GM19468 (cell line): ENCODE measurements around the gene BTG1.

ENCODE experiments used
- ATAC-seq: cut with Tn5 transposase; IDR thresholded peaks from one replicate; pipeline ENCODE4 v1.9.1; 2021; ENCODE audit warnings: mild to moderate bottlenecking, moderate library complexity, moderate number of reproducible peaks; ENCODE audit not compliant: unreplicated experiment; ENCODE audit errors: extremely low read depth

Gene BTG1

DNA sequence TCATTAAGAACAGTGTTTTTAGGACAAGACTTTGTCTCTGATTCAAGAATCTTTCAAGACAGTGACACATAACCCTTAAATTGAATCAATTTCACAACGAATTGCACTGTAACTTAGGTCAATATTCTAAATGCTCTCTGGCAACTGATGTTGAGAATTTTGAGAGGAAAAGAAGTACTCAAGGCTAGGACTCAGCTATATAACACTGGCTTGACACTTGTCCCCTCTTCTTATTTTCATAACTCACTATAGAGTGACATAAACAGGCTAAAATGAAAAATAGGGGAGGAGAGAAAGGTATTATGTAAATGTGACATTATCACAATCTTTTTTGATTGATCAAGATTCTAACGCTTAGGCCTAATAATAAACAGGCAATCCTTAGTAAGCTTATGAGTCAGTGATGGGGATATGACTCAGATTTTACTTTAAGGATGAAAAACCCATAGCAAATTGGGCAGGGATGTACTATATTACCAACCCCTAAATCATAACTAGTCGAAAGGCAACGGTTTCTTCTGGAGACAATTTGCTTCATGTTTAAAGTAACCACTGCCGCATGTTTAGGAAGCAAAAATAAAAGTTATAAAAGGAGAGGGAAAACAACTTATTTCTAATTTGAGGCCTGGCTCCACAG lies 10.9 kb downstream of the BTG1 start:
- ATAC-seq, result no peak

DNA sequence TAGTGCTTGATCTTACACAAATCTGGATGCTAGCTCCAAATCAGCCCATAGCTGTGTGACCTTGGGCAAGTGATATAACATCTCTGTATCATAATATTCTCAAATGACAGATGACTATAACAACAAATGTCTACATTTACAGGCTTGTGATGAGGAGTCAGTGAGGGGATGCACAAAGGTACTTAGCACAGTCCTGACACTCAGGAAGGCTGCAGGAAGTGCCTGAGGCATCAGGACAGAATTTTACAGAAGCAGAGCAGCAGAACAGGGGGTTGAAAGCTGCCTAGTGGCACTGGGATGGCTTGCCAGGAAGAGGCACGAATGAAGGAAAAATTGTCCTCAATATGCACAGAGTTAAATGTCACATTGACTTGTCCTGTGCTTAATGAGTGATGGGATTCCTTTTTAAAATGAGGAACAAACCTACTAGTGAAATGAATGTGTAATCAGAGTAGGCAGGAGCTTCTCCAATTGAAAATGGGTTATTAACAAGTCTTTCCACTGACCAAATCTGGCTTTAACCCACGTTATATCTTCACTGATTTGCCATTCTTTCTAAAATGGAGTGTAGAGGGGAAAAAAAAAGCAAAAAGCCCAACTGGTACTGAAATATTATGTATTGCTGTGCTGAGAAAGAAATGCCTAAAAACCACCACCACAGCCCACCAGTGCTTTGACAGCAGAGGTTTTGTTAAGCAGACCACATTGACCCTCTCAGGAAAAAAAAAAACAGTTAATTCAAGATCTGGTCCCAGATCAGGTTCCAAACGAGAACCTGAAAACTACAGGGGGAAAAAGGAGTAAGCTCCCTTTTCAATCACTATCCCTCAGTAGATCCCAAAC lies 11.6 kb downstream of the BTG1 start:
- no peak for ATAC-seq

DNA sequence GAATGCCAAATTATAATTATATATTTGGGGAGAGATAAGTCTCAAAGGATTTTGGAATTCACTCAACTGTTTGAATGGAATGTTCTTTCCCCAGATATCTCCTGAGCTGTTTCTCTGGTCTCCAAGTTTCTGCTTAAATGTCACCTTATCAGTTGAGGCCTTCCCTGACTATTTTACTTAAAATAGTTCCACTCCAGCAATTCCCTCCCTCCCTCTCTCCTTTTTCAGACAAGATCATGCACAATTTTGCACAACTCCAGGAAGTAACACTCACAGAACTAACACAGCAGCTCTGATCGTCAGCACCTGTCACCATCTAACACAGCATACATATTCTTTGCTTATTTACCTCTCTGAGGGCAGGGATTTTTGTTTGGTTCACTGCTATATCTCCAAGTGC lies 12.5 kb downstream of the BTG1 start:
- ATAC-seq, result no peak

DNA sequence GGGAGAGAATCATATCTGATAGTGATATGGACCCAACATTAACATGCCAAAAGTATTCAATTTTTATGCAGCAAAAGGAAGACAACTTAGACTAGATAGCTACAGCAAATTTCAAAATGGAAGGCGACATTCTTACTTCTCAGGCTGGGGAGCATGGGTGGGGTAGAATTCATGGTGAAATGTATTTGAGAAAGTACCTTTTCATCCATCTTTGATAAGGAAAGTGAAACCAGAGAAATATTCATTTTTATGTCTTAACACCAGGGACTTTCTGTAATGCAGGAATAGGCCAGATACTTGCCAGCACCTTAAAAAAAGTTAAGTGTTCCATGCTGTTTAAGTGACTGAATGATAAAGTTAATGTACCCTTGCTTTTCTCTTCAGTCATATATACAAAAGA lies 13.4 kb downstream of the BTG1 start:
- ATAC-seq, result no peak

DNA sequence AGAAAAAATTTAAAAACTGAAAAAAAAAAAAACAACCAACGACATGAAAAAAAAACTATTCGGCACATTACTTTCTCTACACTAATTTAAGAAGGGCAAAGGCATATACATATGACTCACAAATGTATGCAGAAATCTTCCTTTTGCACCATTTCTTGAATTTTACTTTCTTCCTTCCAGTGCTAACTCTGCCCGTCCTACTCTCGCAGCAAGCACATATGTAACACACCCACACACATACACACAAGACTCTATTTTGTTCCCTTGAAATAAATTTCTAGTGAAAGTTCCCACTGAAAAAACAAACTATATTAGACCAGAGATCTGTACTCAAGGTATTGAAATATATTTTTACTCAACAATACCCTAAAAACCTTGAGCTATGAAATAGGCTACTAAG lies 14.6 kb downstream of the BTG1 start:
- no peak for ATAC-seq

DNA sequence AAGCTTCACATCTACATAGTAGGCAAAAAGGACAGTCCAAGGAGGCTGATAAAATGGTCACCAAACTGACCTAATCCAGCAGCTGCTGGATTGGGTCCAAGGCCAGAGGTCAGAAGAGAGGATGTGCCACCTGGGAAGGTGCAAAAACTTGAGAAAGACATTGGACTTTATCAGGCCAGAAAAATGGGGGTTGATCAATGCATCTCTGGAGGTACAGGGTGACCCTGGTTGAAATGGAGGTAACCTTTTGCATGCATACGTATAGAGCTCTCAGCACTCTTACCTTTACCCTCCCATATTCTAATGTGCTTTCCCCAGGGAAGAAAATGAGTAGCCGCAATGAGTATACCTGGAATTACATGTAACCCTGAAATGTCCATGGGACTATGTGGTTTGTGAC lies 16.0 kb downstream of the BTG1 start:
- no peak for ATAC-seq

DNA sequence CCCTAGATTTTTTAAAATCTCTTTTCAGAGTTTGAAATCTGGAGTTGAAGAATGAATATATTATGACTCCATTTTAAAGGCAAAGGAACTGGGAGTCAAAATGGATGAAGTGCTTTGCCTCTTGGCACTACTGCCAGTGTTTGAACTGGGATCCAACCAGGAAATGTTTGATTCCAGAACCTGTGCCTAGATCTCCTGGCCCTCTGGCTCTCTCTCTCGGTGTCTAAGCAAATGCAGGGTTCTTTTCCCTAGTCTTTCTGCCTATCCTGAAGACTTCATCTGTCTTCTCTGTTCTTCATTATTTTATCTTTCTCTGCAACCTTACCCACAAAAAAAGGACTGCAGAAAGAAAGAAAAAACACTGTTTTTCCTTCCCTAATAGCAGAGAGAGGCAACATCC lies 17.0 kb downstream of the BTG1 start:
- no peak for ATAC-seq

DNA sequence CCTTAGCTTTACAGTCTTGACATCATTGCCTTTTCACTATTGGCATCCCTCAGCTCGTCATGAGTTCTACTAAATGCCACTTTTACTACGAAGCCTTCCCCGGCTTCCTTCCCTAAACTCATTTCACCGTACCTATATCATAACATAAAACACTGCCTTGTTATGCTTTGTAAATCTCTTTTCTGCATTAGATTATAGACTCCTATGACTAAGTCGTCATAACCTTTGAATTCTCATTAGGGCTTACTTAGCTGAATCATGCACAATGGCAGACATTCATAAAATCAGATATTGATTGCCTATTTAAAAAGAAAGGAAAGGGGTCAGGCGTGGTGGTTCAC lies 21.0 kb downstream of the BTG1 start:
- ATAC-seq, result no peak

DNA sequence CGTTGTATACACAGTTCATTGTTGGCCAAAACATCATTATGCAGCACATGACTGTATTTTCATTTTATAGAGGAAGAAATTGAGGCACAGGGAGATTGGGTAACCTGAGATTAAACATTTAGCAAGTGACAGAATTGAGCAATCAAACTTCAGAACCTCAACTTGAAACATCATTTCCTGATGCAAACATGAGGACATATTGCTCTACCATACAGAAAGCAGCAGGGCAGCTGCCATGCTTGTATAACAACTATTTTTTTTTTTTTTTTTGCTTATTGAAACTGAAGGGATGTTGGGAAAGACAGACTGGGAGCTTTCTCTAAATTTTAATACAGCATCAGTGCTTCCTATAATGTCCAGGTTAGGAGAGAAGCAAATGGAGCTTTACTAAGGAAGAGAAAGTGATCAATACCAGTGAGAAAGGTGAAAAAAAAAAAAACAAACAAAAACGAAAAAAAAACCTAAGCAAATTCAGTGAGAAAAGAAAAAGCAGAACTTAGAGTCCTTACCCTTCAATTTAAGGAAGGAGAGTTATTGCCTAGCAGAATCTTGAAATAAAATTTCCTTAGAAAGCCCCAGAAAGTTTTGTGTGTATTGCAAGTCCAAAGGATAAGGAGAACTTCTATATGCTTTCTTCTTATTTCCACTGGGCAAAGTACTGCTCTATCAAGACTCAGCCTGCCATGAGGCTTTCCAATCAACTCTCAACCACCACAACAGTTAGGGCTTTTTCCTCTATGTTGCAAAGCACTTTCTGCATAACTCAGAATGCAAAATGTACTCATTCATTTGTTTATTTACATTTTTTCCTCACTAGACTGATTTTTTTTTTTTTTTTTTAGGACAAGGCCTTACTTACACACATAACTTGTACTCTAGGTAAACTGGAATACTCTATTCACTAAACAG lies 21.6 kb downstream of the BTG1 start:
- no peak for ATAC-seq

DNA sequence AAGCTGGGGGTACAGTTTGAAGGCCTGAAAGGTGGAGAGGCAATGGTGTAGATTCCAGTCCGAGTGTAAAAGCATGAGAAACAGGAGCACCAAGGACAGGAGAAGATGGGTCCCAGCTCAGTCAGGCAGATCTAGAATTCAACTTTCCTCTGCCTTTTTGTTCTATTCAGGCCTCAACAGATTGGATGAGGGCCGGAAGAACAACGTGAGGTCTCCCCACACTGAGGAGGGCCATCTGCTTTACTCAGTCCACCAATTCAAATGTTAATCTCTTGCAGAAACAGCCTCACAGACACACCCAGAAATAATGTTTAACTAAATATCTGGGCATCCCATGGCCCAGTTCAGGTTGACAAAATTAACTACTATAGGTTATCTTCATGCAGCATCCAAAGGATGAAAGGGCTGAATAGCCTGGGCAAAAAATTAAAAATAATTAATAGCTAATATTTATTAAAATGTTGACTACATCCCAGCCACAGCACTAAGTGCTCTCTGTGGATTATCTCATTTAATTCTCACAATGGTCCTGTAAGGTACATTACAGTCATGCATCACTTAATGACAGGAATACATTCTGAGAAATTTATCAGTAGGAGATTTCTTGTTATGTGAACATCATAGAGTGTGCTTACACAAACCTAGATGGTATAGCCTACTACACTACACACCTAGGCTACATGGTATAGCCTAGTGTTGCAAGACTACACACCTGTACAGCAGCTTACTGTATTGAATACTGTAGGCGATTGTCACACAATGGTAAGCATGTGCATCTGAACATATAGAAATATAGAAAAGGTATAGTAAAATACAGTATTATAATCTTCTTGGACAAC lies 22.5 kb downstream of the BTG1 start:
- ATAC-seq, result no peak

DNA sequence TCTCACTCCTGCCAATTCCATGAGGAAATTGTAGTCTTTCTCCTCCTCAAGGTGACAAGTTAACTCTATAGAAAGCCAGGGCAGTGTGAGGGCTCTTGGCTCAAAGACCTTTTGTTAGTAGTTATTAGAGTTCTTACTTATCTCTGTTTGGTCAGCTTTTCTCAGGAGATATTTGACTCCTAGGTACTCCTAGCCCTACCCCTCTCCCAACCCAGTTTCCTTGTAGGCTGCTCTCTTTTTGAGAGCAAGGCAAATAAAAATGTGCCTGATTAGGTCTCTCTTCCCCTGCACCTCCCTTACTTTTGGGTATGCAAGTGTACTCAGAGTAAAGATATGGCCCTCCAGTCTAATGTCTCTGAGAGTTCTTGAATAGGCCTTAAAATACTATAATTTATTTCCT lies 23.8 kb downstream of the BTG1 start:
- ATAC-seq, result no peak

DNA sequence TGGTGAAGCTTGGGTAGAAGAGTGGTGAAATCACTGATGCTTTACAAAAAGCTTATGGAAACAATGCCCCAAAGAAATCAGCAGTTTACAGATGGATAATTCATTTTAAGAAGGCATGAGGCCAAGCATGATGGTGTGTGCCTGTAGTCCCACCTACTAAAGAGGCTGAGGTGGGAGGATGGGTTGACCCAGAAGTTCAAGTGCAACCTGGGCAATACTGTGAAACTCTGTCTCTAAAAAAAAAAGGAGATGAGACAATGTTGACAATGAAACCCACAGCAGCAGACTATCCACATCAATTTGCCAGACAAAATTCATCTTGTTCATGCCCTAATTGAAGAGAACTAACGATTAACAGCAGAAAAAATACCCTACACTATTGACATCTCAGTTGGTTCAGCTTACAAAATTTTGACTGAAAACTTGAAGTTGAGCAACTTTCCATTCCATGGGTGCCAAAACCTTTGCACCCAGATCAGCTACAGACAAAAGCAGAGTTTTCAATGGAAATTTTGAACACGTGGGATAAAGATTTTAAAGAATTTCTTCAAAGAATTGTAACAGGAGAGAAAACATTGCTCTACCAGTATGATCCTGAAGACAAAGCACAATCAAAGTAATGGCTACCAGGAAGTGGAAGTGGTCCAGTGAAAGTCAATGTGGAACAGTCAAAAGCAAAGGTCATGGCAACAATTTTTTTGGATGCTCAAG lies 26.7 kb downstream of the BTG1 start:
- ATAC-seq, result no peak

DNA sequence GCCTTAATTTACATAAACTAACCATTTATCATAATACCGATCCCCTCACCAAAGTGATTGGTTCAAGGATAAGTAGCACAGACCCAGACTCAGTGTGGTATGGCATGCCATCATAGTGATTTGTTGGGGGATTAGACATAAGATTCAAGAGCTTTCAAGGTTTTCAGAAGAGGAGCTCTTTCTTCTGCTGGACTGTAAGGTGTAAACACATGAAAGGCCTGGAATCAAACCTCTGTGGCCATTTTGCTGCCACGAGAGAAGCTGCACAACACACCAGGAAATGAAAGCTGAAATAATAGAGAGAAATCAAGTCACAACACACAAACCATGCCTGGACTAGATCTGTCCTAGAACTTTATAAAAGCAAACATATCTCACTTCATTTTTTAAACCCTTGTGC lies 30.8 kb downstream of the BTG1 start:
- ATAC-seq, result no peak

DNA sequence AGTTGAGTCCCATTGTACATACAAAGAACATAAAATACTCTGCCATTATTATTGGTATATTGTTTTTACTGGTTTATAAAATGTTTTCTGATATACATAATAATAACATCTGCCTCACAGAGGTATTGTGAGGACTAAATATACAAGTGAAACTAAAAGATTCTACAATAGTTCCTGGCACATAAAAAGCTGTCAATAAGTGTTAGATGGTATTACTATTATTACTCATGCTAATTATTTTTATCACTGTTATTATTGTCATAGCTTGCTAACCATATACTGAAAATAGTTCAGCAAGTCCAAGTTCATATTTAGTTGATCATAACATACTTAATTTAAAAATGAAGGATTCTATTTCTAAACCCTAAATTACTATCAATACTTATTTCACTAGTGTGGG lies 34.4 kb downstream of the BTG1 start:
- no peak for ATAC-seq

DNA sequence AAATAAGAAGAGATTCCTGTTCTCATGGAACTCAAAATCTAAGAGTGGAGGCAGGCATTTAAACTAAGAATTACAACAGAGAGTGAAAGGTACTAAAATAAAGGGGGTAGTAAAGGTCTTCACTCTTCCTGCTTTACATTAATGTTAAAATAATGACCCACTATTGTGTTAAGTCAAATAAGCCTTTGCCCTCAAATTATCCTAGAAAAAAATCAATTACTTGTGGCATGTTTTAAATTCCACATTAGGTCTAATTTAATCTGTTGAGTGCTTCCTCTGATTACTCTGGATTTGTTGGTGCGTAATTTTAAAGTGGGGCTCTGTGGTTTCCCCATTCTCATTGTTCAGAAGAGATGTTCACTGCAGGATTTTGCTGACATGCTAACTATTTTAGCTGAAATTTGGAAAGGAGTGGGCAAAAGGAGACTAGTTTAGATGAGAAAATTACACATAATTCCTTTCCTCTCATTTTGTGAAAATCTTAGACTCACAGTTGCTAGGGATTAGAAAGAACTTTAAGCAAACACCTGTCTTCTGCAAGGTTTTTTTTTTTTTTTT lies 35.5 kb downstream of the BTG1 start:
- no peak for ATAC-seq

DNA sequence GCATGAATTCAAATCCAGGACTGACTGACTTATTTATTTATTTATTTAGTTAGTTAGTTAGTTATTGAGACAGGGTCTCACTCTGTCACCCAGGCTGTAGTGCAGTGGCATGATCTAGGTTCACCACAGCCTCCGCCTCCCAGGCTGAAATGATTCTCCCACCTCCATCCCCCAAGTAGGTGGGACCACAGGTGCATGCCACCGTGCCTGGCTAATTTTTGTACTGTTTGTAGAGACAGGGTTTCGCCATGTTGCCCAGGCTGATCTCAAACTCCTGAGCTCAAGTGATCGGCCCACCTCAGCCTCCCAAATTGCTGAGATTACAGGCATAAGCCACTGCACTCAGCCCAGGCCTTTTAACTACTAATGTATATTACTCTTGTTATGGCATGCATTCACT lies 36.0 kb downstream of the BTG1 start:
- no peak for ATAC-seq

DNA sequence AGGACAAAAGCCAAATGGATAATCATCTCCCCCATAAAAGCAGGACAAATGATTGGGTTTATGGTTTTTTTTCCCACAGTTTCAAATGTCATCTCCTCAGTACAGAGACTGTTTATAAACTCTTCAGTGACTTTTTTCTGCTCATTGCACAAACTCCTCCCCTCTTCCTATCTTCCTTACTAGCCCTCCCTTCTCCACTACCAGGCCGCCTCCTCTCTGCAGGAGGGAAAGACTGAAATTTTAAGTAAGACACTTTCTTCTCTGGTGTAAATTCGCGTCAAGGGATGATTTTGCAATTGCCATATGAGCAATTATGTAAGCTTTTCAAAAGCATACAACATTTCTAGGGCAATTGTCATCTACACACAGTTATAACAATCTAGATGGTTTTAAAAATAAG lies 37.0 kb downstream of the BTG1 start:
- no peak for ATAC-seq

DNA sequence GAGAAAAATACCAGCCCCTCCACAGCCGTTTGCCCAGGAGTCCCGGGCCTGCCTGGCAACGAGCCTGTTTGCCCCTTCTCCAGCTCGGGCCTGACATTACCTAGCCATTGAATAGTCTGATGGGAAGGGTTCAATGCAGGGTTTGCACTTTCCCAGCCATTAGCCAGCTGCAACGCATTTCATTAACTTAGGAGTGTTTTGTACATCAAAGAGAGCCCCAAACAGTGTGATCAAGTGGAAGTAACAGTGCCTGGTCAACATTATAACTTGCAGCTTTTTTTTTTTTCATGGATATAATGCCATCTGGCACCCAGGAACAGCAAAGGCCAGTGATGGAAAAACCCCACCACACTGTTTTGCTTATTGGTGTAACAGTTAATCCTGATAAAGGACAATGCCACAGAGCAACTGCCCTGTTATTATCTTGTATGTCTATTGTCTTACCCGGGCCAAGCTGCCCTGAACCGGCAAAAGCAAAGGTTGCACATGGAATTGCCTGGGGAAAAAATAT lies 38.0 kb downstream of the BTG1 start:
- ATAC-seq, result no peak

DNA sequence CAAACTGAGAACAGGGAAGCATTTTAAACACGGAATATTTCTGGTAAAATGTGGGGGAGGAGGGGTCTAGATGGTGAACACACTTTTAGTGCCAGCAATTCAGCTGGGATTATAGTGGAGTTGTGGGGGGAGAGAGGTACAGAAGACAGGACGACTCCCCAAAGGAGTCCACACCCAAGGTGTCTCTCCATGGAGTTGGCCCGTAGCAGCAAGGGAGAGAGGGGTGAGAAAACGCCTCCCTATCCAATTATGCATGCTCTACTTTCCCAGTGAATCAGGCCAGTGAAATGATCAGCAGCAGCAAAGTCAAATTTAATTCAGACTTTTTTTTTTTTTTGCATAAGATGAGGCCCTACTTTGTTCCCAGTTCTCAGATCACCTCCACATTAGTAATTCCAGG lies 38.6 kb downstream of the BTG1 start:
- no peak for ATAC-seq
